ENCODE results near the gene DOK7.

- TF ChIP-seq CTCF (IDR thresholded peaks at IDR 0.05; ENCODE audit: extremely low read depth in 1 of 2, insufficient read depth in 1 of 2, low read depth in 1 of 2, low read length in 2 of 2) (no peak), MYC (IDR thresholded peaks at IDR 0.05; ENCODE audit: low read depth, low read length) (no peak), POLR2AphosphoS5 (IDR thresholded peaks at IDR 0.05; ENCODE audit: insufficient read depth, low read depth, low read length) (no peak), POLR2A (IDR thresholded peaks at IDR 0.05; ENCODE audit: low read depth, low read length) (no peak), JUN (IDR thresholded peaks at IDR 0.05; ENCODE audit: borderline replicate concordance, insufficient read depth, insufficient read length, low read depth) (no peak), MAX (IDR thresholded peaks at IDR 0.05; ENCODE audit: insufficient read depth, insufficient read length) (no peak), EZH2 (IDR thresholded peaks at IDR 0.05; ENCODE audit: borderline replicate concordance, low read depth, low read length, severe bottlenecking) (no peak)
Measured at GRCh38 chr4:3471098-3471760, 8.1 kb downstream of the DOK7 start.

Data from endothelial cell of umbilical vein (primary cell).